Endothelial cell of umbilical vein (primary cell): ENCODE data around the gene CYP2A7.
"Not testable (repeated sequence)": the region's sequence is repeated elsewhere in the genome, so short reads cannot be mapped to it uniquely, and the experiment has no call there.

Experiments
- EZH2 ChIP-seq: IDR thresholded peaks from 2 replicates; pipeline ENCODE4 v1.6.1; 2012; ENCODE audit warnings: borderline replicate concordance, low read depth, mild to moderate bottlenecking, moderate library complexity, low read length, inconsistent platforms; ENCODE audit not compliant: severe bottlenecking
- FOS ChIP-seq: IDR thresholded peaks from 2 replicates; pipeline ENCODE4 v1.6.1; 2011; ENCODE audit warnings: mild to moderate bottlenecking, low read length, moderate library complexity, borderline replicate concordance; ENCODE audit not compliant: insufficient read depth
- JUN ChIP-seq: IDR thresholded peaks from 2 replicates; pipeline ENCODE4 v1.6.1; 2011; ENCODE audit warnings: borderline replicate concordance, low read depth; ENCODE audit not compliant: insufficient read length, insufficient read depth
- MYC ChIP-seq: IDR thresholded peaks from one replicate; pipeline ENCODE4 v1.6.1; 2011; ENCODE audit warnings: mild to moderate bottlenecking, low read depth, low read length
- POLR2A ChIP-seq: IDR thresholded peaks from 2 replicates; pipeline ENCODE4 v1.6.1; 2012; ENCODE audit warnings: low read depth, mild to moderate bottlenecking, control low read depth, low read length
- POLR2AphosphoS5 ChIP-seq: IDR thresholded peaks from 2 replicates; pipeline ENCODE4 v1.6.1; 2012; ENCODE audit warnings: low read depth, mild to moderate bottlenecking, control low read depth, low read length, moderate library complexity; ENCODE audit not compliant: insufficient read depth
- TF ChIP-seq, protein P1 (sequence below), 2 donors: IDR thresholded peaks; 1 replicate in 1 of 2; 2 replicates in 1 of 2; pipeline ENCODE4 v1.5.1; 2011; ENCODE audit warnings: low read length in 2 of 2, mild to moderate bottlenecking in 2 of 2, moderate library complexity in 2 of 2, control low read depth in 1 of 2, inconsistent platforms in 1 of 2, low read depth in 1 of 2; ENCODE audit not compliant: insufficient read depth in 1 of 2; ENCODE audit errors: extremely low read depth in 1 of 2
- TF ChIP-seq, protein P2 (sequence below): IDR thresholded peaks from 2 replicates; pipeline ENCODE4 v1.6.1; 2011; ENCODE audit not compliant: insufficient read depth, insufficient read length

GRCh38 chr19:40842997-40843652 lies 38.9 kb downstream of the CYP2A7 start:
- TF ChIP-seq, protein P1, sequence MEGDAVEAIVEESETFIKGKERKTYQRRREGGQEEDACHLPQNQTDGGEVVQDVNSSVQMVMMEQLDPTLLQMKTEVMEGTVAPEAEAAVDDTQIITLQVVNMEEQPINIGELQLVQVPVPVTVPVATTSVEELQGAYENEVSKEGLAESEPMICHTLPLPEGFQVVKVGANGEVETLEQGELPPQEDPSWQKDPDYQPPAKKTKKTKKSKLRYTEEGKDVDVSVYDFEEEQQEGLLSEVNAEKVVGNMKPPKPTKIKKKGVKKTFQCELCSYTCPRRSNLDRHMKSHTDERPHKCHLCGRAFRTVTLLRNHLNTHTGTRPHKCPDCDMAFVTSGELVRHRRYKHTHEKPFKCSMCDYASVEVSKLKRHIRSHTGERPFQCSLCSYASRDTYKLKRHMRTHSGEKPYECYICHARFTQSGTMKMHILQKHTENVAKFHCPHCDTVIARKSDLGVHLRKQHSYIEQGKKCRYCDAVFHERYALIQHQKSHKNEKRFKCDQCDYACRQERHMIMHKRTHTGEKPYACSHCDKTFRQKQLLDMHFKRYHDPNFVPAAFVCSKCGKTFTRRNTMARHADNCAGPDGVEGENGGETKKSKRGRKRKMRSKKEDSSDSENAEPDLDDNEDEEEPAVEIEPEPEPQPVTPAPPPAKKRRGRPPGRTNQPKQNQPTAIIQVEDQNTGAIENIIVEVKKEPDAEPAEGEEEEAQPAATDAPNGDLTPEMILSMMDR (IDR thresholded peaks at IDR 0.05; ENCODE audit: extremely low read depth in 1 of 2, insufficient read depth in 1 of 2, low read depth in 1 of 2, low read length in 2 of 2): not testable (repeated sequence)
- TF ChIP-seq POLR2AphosphoS5, MYC, FOS, EZH2, POLR2A, JUN: not testable (repeated sequence)
- TF ChIP-seq, protein P2, sequence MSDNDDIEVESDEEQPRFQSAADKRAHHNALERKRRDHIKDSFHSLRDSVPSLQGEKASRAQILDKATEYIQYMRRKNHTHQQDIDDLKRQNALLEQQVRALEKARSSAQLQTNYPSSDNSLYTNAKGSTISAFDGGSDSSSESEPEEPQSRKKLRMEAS: not testable (repeated sequence)
